Activated CD4-positive, alpha-beta memory T cell treated with anti-CD3 and anti-CD28 coated beads, Interleukin-2, amount 10 ng/mL, durations not matched to agents 7 days and 5 days (primary cell): ENCODE results near the gene SLC26A11. TPM values are rescaled to one million over a fixed set of nuclear protein-coding genes. Genes with fewer than 3 reads are reported as not detected.
"Not testable (repeated sequence)": the region's sequence is repeated elsewhere in the genome, so short reads cannot be mapped to it uniquely, and the experiment has no call there.

Source experiments
- CTCF ChIA-PET: fragments of 350-600 bp; sonication (Branson Sonifier 250); formaldehyde crosslinking; loops from one replicate; lab custom pipeline; 2021; ENCODE audit warnings: antibody characterized with exemption, inconsistent platforms; lab: Charles Lee
- POLR2A ChIA-PET: fragments of 350-600 bp; sonication (Branson Sonifier 250); formaldehyde crosslinking; loops from one replicate; lab custom pipeline; 2021; ENCODE audit warnings: antibody characterized with exemption; lab: Charles Lee
- DNase-seq: peaks from one replicate; pipeline ENCODE4 v3.0.0-alpha.2; 2020
- H3K27ac Mint-ChIP-seq: one replicate; pipeline ENCODE4 v1.8.0; 2021; ENCODE audit warnings: mild to moderate bottlenecking, mixed read lengths
- H3K27me3 Mint-ChIP-seq: one replicate; pipeline ENCODE4 v1.8.0; 2021; ENCODE audit warnings: mixed read lengths
- H3K36me3 Mint-ChIP-seq: one replicate; pipeline ENCODE4 v1.8.0; 2021; ENCODE audit warnings: low read depth, mixed read lengths
- H3K4me1 Mint-ChIP-seq: one replicate; pipeline ENCODE4 v1.8.0; 2021; ENCODE audit warnings: mixed read lengths
- H3K4me3 Mint-ChIP-seq: one replicate; pipeline ENCODE4 v1.8.0; 2021; ENCODE audit warnings: mild to moderate bottlenecking, mixed read lengths
- H3K9me3 Mint-ChIP-seq: one replicate; pipeline ENCODE4 v1.8.0; 2021; ENCODE audit warnings: mixed read lengths
- total RNA-seq, 2 experiments: library from RNA; stranded (reverse); gene quantifications; one replicate each; pipeline ENCODE4 v1.2.3, GENCODE V29; 2021

SLC26A11 gene
- total RNA-seq, 2 experiments from 2014 or later, result 16.0 to 20.0 TPM

GRCh38 chr17:80185968-80186367 is 34.3 kb upstream of the SLC26A11 start:
- Mint-ChIP-seq H3K36me3 (no peaks in the 10 kb centered on the region), H3K27ac (no peak overlapping the region), H3K9me3 (no peaks in the 10 kb centered on the region), H3K4me3 (no peak overlapping the region), H3K27me3 (peaks cover 9% of the 10 kb centered on the region), H3K4me1 (no peaks in the 10 kb centered on the region)
- POLR2A ChIA-PET, result no interaction called here
- DNase-seq, result no peak
- CTCF ChIA-PET, result no interaction called here

GRCh38 chr17:80187090-80187489 is 33.1 kb upstream of the SLC26A11 start:
- peaks cover 16% of the 10 kb centered on the region for H3K27me3 Mint-ChIP-seq
- no peak for DNase-seq
- H3K4me3 Mint-ChIP-seq, result no peak overlapping the region
- POLR2A ChIA-PET, result interaction anchor here (1.5 kb wide), 1 partner anchor 9 kb away, joined by 6 read pairs; no protein-coding TSS in a partner anchor
- CTCF ChIA-PET, result no interaction called here
- no peak overlapping the region for H3K27ac Mint-ChIP-seq
- H3K36me3 Mint-ChIP-seq, result no peaks in the 10 kb centered on the region
- no peaks in the 10 kb centered on the region for H3K4me1 Mint-ChIP-seq
- no peaks in the 10 kb centered on the region for H3K9me3 Mint-ChIP-seq

DNA sequence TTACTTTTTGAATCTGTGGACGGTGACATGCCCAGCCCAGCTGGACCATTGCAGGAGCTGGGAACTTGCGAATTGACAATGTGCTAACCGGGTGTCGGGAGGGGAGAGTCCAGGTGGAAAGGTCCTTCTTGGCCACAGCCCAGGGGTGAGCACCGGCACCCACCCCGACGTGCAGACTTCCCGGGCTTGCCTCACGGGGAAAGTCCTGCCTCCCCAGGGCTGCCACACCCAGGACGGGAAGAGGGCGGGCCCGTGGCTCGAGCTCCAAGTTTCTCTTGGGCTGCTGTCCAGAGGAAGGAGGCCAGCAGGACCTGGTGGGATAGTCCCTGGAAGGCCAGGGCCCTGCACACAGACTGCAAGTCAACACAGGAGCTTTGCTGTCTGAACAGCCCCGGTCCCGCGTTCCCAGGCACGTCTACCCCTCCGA is 32.7 kb upstream of the SLC26A11 start:
- H3K4me1 Mint-ChIP-seq, result no peaks in the 10 kb centered on the region
- peaks cover 17% of the 10 kb centered on the region for H3K27me3 Mint-ChIP-seq
- no peak overlapping the region for H3K27ac Mint-ChIP-seq
- no peak overlapping the region for H3K4me3 Mint-ChIP-seq
- no peak for DNase-seq
- ChIA-PET POLR2A (interaction anchor here (1.5 kb wide), 1 partner anchor 9 kb away, joined by 6 read pairs; no protein-coding TSS in a partner anchor), CTCF (interaction anchor here (0.6 to 1.0 kb wide), 2 partner anchors 8 to 86 kb away, joined by 3 to 4 read pairs; no protein-coding TSS in a partner anchor)
- no peaks in the 10 kb centered on the region for H3K9me3 Mint-ChIP-seq
- H3K36me3 Mint-ChIP-seq, result no peaks in the 10 kb centered on the region

DNA sequence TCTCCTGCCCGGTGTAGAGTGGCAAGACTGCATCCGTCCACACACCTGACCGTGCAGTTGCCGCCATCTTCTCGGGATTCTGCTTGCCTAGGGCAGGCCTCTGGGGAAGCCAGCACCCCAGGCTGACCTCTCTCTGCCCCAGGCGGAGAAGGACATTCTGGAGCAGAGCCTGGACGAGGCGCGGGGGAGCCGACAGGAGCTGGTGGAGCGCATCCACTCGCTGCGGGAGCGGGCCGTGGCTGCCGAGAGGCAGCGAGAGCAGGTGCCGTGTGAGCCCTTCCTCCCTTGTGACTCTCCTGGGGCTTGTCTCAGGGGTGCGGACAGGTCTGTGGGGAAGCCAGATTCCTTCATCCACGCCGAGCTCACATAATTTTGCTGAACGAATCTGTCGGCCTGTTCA is 30.6 kb upstream of the SLC26A11 start:
- POLR2A ChIA-PET, result no interaction called here

GRCh38 chr17:80190716-80191115 is 29.5 kb upstream of the SLC26A11 start:
- Mint-ChIP-seq H3K36me3 (no peaks in the 10 kb centered on the region), H3K9me3 (peaks cover 7% of the 10 kb centered on the region), H3K4me1 (no peaks in the 10 kb centered on the region), H3K27me3 (peaks cover 20% of the 10 kb centered on the region), H3K27ac (no peak overlapping the region), H3K4me3 (no peak overlapping the region)
- CTCF ChIA-PET, result no interaction called here
- POLR2A ChIA-PET, result no interaction called here
- no peak for DNase-seq

More for the DNA sequence above, 30.6 kb upstream of the SLC26A11 start:
- CTCF ChIA-PET, result no interaction called here
- Mint-ChIP-seq H3K4me3 (no peak overlapping the region), H3K27me3 (peaks cover 20% of the 10 kb centered on the region), H3K9me3 (peaks cover 6% of the 10 kb centered on the region), H3K4me1 (no peaks in the 10 kb centered on the region), H3K27ac (no peak overlapping the region), H3K36me3 (no peaks in the 10 kb centered on the region)
- no peak for DNase-seq

DNA sequence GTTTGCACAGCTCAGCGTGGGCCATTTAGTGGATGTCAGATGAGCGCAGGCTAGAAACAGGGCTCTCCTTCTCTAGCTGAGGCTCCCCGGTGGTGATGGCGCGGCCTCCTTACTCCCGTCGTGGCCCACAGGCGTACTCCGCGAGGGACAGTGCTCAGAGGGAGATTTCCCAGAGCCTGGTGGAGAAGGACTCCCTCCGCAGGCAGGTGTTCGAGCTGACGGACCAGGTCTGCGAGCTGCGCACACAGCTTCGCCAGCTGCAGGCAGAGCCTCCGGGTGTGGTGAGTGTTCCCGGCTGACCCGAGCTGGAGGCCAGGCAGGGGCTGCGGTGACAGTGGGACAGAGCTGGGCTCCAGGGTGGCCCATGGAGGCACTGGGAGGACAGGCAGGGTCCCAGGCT is 29.0 kb upstream of the SLC26A11 start:
- no peaks in the 10 kb centered on the region for H3K4me1 Mint-ChIP-seq
- no peaks in the 10 kb centered on the region for H3K36me3 Mint-ChIP-seq
- peaks cover 20% of the 10 kb centered on the region for H3K27me3 Mint-ChIP-seq
- peaks cover 7% of the 10 kb centered on the region for H3K9me3 Mint-ChIP-seq
- CTCF ChIA-PET, result interaction anchor here (1.1 kb wide), 1 partner anchor 90 kb away, joined by 4 read pairs; the partner anchor contains the start of gene GAA
- H3K27ac Mint-ChIP-seq, result no peak overlapping the region
- DNase-seq, result no peak
- no peak overlapping the region for H3K4me3 Mint-ChIP-seq
- POLR2A ChIA-PET, result interaction anchor here (0.5 to 0.9 kb wide), 2 partner anchors 75 to 821 kb away, joined by 3 to 4 read pairs; no protein-coding TSS in a partner anchor

DNA sequence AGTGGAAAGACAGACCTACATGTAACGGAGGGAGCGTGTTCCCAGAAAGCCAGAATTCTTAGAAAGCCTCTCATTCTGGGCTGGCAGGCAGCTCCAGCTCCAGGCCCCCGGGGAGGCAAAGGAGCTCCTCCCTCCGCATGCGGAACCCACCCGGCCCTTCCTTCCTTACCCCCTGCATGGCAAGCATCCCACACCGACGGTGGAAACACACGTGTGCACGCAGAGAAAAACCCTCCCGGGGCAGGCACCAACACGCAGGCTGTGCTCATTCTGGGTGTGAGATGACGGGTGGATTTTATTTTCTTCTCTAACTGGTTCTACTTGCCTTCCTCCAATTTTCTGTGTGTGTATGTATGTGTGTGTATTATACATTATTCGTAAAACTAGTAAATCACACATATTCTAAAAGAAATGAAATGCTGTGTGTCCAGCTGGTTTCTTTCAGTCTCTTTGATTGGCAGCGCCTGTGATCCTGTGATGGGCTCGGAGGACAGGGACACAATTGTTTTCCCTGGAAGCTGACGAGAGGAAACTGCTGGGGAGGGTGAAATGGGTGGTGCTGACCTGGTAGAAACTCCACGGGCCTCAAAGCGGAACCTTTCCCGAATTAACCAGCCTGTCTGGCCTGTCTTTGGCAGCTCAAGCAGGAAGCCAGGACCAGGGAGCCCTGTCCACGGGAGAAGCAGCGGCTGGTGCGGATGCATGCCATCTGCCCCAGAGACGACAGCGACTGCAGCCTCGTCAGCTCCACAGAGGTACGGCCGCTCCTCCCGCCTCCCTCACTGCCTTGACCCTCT is 28.2 kb upstream of the SLC26A11 start:
- no peaks in the 10 kb centered on the region for H3K4me1 Mint-ChIP-seq
- ChIA-PET POLR2A (interaction anchor here (0.9 kb wide), 1 partner anchor 75 kb away, joined by 3 read pairs; no protein-coding TSS in a partner anchor), CTCF (interaction anchor here (1.1 kb wide), 1 partner anchor 91 kb away, joined by 4 read pairs; the partner anchor contains the start of gene GAA)
- no peak overlapping the region for H3K27ac Mint-ChIP-seq
- H3K27me3 Mint-ChIP-seq, result peaks cover 16% of the 10 kb centered on the region
- H3K4me3 Mint-ChIP-seq, result no peak overlapping the region
- no peaks in the 10 kb centered on the region for H3K36me3 Mint-ChIP-seq
- H3K9me3 Mint-ChIP-seq, result peaks cover 7% of the 10 kb centered on the region
- DNase-seq, result no peak

DNA sequence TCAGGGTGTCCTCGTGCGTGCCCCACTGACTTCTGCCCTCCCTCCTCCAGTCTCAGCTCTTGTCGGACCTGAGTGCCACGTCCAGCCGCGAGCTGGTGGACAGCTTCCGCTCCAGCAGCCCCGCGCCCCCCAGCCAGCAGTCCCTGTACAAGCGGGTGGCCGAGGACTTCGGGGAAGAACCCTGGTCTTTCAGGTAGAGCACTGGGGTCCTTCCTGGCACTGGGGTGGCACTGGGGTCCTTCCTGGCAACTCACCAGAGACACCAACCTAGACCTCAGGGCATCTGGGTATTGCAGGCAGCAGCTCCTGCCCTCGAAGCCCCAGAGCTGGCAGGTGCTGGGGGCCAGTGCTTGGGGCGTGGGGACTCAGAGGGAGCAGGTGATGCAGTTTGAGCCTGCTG is 25.1 kb upstream of the SLC26A11 start:
- H3K27ac Mint-ChIP-seq, result no peak overlapping the region
- no peaks in the 10 kb centered on the region for H3K36me3 Mint-ChIP-seq
- DNase-seq, result no peak
- no peaks in the 10 kb centered on the region for H3K4me1 Mint-ChIP-seq
- ChIA-PET CTCF (interaction anchor here (0.8 to 3.0 kb wide), 6 partner anchors 7 to 59 kb away, joined by 3 to 28 read pairs (median 4); no protein-coding TSS in a partner anchor), POLR2A (interaction anchor here (0.8 to 2.2 kb wide), 10 partner anchors 12 to 83 kb away, joined by 3 to 9 read pairs (median 4); no protein-coding TSS in a partner anchor)
- H3K27me3 Mint-ChIP-seq, result peaks cover 13% of the 10 kb centered on the region
- no peak overlapping the region for H3K4me3 Mint-ChIP-seq
- peaks cover 7% of the 10 kb centered on the region for H3K9me3 Mint-ChIP-seq

GRCh38 chr17:80195671-80196529 is 24.3 kb upstream of the SLC26A11 start:
- Mint-ChIP-seq H3K27ac (no peak overlapping the region), H3K4me1 (no peaks in the 10 kb centered on the region), H3K9me3 (peaks cover 7% of the 10 kb centered on the region), H3K27me3 (peaks cover 11% of the 10 kb centered on the region), H3K4me3 (no peak overlapping the region), H3K36me3 (no peaks in the 10 kb centered on the region)
- ChIA-PET POLR2A (interaction anchor here (0.8 to 2.2 kb wide), 14 partner anchors 9 to 82 kb away, joined by 3 to 9 read pairs (median 4); no protein-coding TSS in a partner anchor), CTCF (interaction anchor here (0.7 to 3.0 kb wide), 12 partner anchors 8 to 189 kb away, joined by 3 to 28 read pairs (median 3); no protein-coding TSS in a partner anchor)
- peak; percentile 60 for DNase-seq

GRCh38 chr17:80196652-80197051 is 23.6 kb upstream of the SLC26A11 start:
- Mint-ChIP-seq H3K4me1 (no peaks in the 10 kb centered on the region), H3K36me3 (no peaks in the 10 kb centered on the region), H3K27me3 (peaks cover 8% of the 10 kb centered on the region), H3K9me3 (peaks cover 7% of the 10 kb centered on the region), H3K4me3 (no peak overlapping the region), H3K27ac (no peak overlapping the region)
- no peak for DNase-seq
- CTCF ChIA-PET, result interaction anchor here (0.9 to 3.0 kb wide), 9 partner anchors 13 to 188 kb away, joined by 3 to 28 read pairs (median 3); no protein-coding TSS in a partner anchor
- POLR2A ChIA-PET, result interaction anchor here (0.8 to 2.2 kb wide), 5 partner anchors 10 to 81 kb away, joined by 3 to 8 read pairs (median 6); no protein-coding TSS in a partner anchor

DNA sequence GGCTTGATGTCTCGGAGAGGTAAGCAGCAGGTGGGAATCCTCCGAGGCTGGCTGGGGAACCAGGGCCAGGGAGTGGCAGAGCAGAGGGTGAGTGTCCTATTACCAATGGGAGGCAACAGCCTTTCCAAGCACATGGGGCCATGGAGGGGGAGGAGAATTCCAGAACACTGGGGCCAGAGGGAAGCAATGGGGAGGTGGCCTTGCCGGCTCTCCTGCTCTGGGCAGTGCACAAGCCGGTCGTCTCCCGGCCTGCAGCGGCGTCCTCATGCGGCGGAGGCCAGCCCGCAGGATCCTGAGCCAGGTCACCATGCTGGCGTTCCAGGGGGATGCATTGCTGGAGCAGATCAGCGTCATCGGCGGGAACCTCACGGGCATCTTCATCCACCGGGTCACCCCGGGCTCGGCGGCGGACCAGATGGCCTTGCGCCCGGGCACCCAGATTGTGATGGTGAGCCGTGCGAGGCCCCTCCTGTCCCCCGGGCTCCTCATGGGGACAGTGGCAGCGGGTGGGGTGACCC is 22.0 kb upstream of the SLC26A11 start:
- no peak for DNase-seq
- Mint-ChIP-seq H3K27me3 (peaks cover 3% of the 10 kb centered on the region), H3K36me3 (no peaks in the 10 kb centered on the region), H3K4me1 (no peaks in the 10 kb centered on the region), H3K27ac (no peak overlapping the region), H3K9me3 (peaks cover 7% of the 10 kb centered on the region), H3K4me3 (no peak overlapping the region)
- CTCF ChIA-PET, result no interaction called here
- POLR2A ChIA-PET, result no interaction called here

- POLR2A ChIA-PET, result interaction anchor here (1.4 kb wide), 1 partner anchor 60 kb away, joined by 5 read pairs; no protein-coding TSS in a partner anchor
- not testable (repeated sequence) for DNase-seq, H3K27me3 Mint-ChIP-seq, H3K4me3 Mint-ChIP-seq, H3K4me1 Mint-ChIP-seq, H3K9me3 Mint-ChIP-seq, H3K27ac Mint-ChIP-seq, H3K36me3 Mint-ChIP-seq
- CTCF ChIA-PET, result interaction anchor here (0.6 to 1.0 kb wide), 3 partner anchors 94 to 140 kb away, joined by 3 read pairs; partner anchors contain the start of gene GAA
Observed at GRCh38 chr17:80199295-80199694, 20.9 kb upstream of the SLC26A11 start.
